ENCODE results near the gene CLK1. TPM values are rescaled to one million over a fixed set of nuclear protein-coding genes. Genes with fewer than 3 reads are reported as not detected.

Gene CLK1
- total RNA-seq, 6 experiments from 2014 or later, result 25.8 to 28.3 (median 27.3) TPM

DNA sequence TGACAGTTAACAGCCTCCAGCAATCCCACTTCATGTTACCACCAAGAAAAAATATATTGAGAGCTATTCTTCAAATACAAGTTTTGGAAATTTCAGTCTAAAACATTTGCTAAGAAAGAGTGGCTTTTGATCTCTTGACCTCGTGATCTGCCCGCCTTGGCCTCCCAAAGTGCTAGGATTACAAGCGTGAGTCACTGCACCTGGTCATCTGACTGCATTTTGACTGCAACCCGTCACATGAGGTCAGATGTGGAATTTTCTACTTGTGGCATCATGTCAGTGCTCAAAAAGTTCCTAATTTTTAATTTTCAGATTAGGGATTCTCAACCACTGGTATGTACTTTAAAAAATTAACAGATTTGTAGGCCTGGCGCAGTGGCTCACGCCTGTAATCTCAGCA lies 9.1 kb upstream of the CLK1 start:
- TF ChIP-seq, protein P1, sequence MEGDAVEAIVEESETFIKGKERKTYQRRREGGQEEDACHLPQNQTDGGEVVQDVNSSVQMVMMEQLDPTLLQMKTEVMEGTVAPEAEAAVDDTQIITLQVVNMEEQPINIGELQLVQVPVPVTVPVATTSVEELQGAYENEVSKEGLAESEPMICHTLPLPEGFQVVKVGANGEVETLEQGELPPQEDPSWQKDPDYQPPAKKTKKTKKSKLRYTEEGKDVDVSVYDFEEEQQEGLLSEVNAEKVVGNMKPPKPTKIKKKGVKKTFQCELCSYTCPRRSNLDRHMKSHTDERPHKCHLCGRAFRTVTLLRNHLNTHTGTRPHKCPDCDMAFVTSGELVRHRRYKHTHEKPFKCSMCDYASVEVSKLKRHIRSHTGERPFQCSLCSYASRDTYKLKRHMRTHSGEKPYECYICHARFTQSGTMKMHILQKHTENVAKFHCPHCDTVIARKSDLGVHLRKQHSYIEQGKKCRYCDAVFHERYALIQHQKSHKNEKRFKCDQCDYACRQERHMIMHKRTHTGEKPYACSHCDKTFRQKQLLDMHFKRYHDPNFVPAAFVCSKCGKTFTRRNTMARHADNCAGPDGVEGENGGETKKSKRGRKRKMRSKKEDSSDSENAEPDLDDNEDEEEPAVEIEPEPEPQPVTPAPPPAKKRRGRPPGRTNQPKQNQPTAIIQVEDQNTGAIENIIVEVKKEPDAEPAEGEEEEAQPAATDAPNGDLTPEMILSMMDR (IDR thresholded peaks at IDR 0.05), result no peak
- Mint-ChIP-seq H3K9me3 (no peaks in the 10 kb centered on the region), H3K27me3 (ENCODE audit: insufficient read depth) (no peaks in the 10 kb centered on the region), H3K27ac (no peak overlapping the region), H3K4me1 (ENCODE audit: low read depth) (no peaks in the 10 kb centered on the region), H3K4me3 (no peak overlapping the region), H3K36me3 (ENCODE audit: low read depth) (peaks cover 13% of the 10 kb centered on the region)
- no peak for DNase-seq

DNA sequence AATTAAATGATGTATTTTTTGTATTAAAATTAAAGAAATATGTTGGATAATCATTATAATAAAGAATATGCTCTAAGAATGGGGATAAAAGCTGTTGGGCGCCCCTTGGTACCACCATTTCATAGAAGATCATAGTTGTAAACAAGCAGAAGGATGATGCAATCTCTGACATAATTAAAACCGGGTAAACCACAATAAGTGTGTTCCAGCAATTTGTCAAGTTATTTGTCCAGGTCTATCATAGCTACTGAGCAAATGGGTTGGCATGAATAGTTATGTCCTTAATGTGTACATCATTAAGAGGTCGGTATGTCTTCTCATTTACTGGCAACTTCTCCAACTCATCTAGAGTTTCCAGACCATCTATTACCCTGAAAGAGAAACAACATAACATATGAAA lies 6.7 kb upstream of the CLK1 start:
- H3K27me3 Mint-ChIP-seq (ENCODE audit: insufficient read depth), result no peaks in the 10 kb centered on the region

DNA sequence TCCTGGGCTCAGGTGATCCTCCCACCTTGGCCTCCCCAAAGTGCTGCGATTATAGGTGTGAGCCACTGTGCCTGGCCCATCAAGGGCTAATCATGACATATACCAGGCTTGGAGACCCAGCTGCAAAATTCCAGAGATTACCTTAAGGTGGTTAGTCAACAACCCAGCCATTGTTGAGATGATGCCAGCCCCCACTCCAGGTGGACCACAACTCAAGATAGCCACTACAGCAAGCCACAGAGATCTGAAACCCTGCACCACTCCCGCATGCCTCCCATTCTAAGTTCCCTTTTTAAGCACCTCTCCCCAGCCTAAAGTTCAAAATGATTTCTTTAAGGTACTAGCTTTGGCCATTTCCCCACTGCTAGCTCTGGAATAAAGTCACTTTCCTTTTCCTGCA lies 4.6 kb upstream of the CLK1 start:
- H3K36me3 Mint-ChIP-seq (ENCODE audit: low read depth), result peaks cover 16% of the 10 kb centered on the region
- H3K9me3 Mint-ChIP-seq, result no peaks in the 10 kb centered on the region
- TF ChIP-seq, protein P1 (IDR thresholded peaks at IDR 0.05), result no peak

More for the DNA sequence above, 6.7 kb upstream of the CLK1 start:
- Mint-ChIP-seq H3K27ac (no peak overlapping the region), H3K4me1 (ENCODE audit: low read depth) (peaks cover 8% of the 10 kb centered on the region; the same call in 1 of the 2 replicates), H3K36me3 (ENCODE audit: low read depth) (peaks cover 19% of the 10 kb centered on the region), H3K9me3 (no peaks in the 10 kb centered on the region), H3K4me3 (no peak overlapping the region)
- no peak for DNase-seq
- TF ChIP-seq, protein P1 (IDR thresholded peaks at IDR 0.05), result no peak

DNA sequence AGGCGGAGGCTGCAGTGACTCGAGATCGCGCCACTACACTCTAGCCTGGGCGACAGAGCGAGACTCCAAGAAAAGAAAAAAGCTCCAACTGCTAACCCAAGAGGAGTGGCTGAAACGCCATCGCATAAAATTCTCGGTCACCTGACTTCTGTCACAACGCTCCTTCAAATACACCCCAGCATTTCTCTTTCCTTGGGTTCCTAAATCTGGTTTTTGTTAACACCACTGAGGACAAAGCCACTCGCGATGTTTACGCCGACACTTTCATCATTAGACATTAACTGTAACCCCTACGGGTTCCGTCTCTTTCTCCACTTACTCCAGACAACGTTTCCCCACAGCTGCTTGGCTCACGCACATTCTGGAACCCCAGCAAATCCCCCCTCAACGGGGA lies 679 bp downstream of the CLK1 start:
- H3K27ac Mint-ChIP-seq, result peak overlapping the region; percentile 99
- peaks cover 54% of the 10 kb centered on the region for H3K36me3 Mint-ChIP-seq (ENCODE audit: low read depth)
- TF ChIP-seq, protein P1 (IDR thresholded peaks at IDR 0.05), result no peak
- peak overlapping the region; percentile 95 for H3K4me3 Mint-ChIP-seq
- peaks cover 4% of the 10 kb centered on the region for H3K27me3 Mint-ChIP-seq (ENCODE audit: insufficient read depth)
- H3K9me3 Mint-ChIP-seq, result no peaks in the 10 kb centered on the region
- no peak for DNase-seq
- H3K4me1 Mint-ChIP-seq (ENCODE audit: low read depth), result peaks cover 50% of the 10 kb centered on the region

More for the DNA sequence above, 4.6 kb upstream of the CLK1 start:
- Mint-ChIP-seq H3K27ac (no peak overlapping the region), H3K4me1 (ENCODE audit: low read depth) (peaks cover 17% of the 10 kb centered on the region; the same call in 1 of the 2 replicates), H3K4me3 (no peak overlapping the region), H3K27me3 (ENCODE audit: insufficient read depth) (no peaks in the 10 kb centered on the region)
- no peak for DNase-seq

DNA sequence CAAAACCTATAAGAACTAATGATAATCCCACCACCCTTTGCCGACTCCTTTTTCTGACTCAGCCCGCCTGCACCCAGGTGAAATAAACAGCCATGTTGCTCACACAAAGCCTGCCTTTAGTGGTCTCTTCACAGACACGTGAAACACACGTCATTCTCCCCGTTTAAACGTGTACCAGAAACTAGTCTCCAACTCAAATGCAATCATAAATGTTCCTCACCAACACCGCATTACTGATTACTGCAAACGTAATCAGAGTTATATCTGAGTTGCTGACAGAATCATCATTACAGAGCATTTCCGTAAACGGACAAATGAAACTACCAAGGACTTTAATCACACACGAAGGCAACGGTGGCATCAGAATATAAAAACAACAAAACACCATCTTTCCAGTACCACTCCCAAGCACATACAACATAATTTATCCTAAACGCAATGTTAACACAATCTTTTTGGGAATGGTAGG lies 1.9 kb downstream of the CLK1 start:
- peaks cover 4% of the 10 kb centered on the region for H3K27me3 Mint-ChIP-seq (ENCODE audit: insufficient read depth)
- TF ChIP-seq, protein P1 (IDR thresholded peaks at IDR 0.05), result no peak
- H3K9me3 Mint-ChIP-seq, result no peaks in the 10 kb centered on the region
- H3K36me3 Mint-ChIP-seq (ENCODE audit: low read depth), result peaks cover 66% of the 10 kb centered on the region
- peak; percentile 76 for DNase-seq
- H3K4me1 Mint-ChIP-seq (ENCODE audit: low read depth), result peaks cover 58% of the 10 kb centered on the region
- H3K27ac Mint-ChIP-seq, result peak overlapping the region; percentile 99
- H3K4me3 Mint-ChIP-seq, result peak overlapping the region; percentile 95
